Progenitor cell of endocrine pancreas (in vitro differentiated cells): ENCODE measurements around the gene COQ9. TPM values are rescaled to one million over a fixed set of nuclear protein-coding genes. Genes with fewer than 3 reads are reported as not detected.

Experiments
- DNase-seq: peaks from one replicate; pipeline ENCODE4 v3.0.0; 2021; ENCODE audit warnings: low spot score; ENCODE audit not compliant: unreplicated experiment
- H3K27ac Mint-ChIP-seq: 2 replicates; pipeline ENCODE4 v1.8.0; 2021; ENCODE audit warnings: mild to moderate bottlenecking, moderate library complexity, mixed read lengths
- H3K27me3 Mint-ChIP-seq: 2 replicates; pipeline ENCODE4 v1.8.0; 2021; ENCODE audit warnings: mixed read lengths
- H3K36me3 Mint-ChIP-seq: 2 replicates; pipeline ENCODE4 v1.8.0; 2022; ENCODE audit warnings: mixed read lengths; ENCODE audit not compliant: insufficient read depth
- H3K4me1 Mint-ChIP-seq: 2 replicates; pipeline ENCODE4 v1.8.0; 2021; ENCODE audit warnings: low read depth, mixed read lengths
- H3K4me3 Mint-ChIP-seq: 2 replicates; pipeline ENCODE4 v1.8.0; 2021; ENCODE audit warnings: low read depth, mild to moderate bottlenecking, moderate library complexity, mixed read lengths
- H3K9me3 Mint-ChIP-seq: 2 replicates; pipeline ENCODE4 v1.8.0; 2021; ENCODE audit warnings: low read depth, mixed read lengths
- total RNA-seq: library from RNA; stranded (reverse); gene quantifications from 2 replicates; pipeline ENCODE4 v1.2.1, GENCODE V29; 2021
- TF ChIP-seq, protein P1 (sequence below): fragments of 200-600 bp; sonication (generic); IDR thresholded peaks from one replicate; pipeline ENCODE4 v1.5.0; 2021; ENCODE audit warnings: antibody characterized with exemption, mild to moderate bottlenecking; ENCODE audit not compliant: unreplicated experiment

COQ9 gene
- total RNA-seq, 1 donor from 2014 or later: 70.2 TPM

DNA sequence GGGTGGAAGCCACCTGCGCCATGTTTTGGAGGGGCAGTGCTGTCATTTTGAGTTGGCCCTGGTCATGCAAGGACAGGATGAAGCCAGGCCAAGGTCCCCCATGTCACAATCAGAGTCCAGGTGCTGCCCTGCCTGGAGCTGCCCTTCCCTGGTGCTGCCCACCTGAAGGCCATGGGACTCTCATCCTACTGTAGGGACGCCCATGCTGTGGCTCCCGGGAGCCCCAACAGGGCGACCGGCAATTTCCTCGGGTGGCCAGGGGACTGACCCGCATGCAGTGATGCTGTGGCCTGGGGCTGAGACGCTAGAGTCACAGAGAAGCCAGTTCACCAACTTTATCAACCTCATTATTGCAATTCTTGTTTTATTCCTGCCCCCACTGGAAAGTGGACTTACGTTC is 34.7 kb upstream of the COQ9 start:
- H3K4me3 Mint-ChIP-seq: no peak overlapping the region
- TF ChIP-seq, protein P1, sequence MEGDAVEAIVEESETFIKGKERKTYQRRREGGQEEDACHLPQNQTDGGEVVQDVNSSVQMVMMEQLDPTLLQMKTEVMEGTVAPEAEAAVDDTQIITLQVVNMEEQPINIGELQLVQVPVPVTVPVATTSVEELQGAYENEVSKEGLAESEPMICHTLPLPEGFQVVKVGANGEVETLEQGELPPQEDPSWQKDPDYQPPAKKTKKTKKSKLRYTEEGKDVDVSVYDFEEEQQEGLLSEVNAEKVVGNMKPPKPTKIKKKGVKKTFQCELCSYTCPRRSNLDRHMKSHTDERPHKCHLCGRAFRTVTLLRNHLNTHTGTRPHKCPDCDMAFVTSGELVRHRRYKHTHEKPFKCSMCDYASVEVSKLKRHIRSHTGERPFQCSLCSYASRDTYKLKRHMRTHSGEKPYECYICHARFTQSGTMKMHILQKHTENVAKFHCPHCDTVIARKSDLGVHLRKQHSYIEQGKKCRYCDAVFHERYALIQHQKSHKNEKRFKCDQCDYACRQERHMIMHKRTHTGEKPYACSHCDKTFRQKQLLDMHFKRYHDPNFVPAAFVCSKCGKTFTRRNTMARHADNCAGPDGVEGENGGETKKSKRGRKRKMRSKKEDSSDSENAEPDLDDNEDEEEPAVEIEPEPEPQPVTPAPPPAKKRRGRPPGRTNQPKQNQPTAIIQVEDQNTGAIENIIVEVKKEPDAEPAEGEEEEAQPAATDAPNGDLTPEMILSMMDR: no peak
- peaks cover 14% of the 10 kb centered on the region for H3K27me3 Mint-ChIP-seq
- peaks cover 6% of the 10 kb centered on the region for H3K4me1 Mint-ChIP-seq
- H3K36me3 Mint-ChIP-seq: no peaks in the 10 kb centered on the region
- no peaks in the 10 kb centered on the region for H3K9me3 Mint-ChIP-seq
- DNase-seq: no peak
- H3K27ac Mint-ChIP-seq: no peak overlapping the region

DNA sequence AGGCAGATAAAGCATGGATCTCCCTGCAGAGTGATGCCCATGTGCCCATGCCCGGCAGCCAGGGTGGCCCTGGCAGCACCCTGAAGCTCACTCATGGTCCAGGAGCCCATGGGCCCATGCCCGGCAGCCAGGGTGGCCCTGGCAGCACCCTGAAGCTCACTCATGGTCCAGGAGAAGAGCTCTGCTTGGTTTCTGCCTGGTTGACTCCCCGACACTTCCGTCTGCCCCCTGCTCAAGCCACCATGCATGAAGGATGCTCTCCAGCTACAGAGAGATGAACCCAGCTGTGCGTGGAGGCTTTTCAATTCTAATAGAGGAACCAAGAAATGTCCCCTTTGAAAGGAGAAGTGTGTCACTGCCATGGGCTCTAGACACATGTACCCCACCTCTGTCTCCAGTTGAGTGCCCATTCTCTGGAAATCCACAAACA is 34.0 kb upstream of the COQ9 start:
- TF ChIP-seq, protein P1: no peak
- H3K4me1 Mint-ChIP-seq: peaks cover 8% of the 10 kb centered on the region
- no peaks in the 10 kb centered on the region for H3K9me3 Mint-ChIP-seq
- no peak overlapping the region for H3K4me3 Mint-ChIP-seq
- no peak overlapping the region for H3K27ac Mint-ChIP-seq
- DNase-seq: no peak
- no peaks in the 10 kb centered on the region for H3K36me3 Mint-ChIP-seq
- peaks cover 14% of the 10 kb centered on the region for H3K27me3 Mint-ChIP-seq

DNA sequence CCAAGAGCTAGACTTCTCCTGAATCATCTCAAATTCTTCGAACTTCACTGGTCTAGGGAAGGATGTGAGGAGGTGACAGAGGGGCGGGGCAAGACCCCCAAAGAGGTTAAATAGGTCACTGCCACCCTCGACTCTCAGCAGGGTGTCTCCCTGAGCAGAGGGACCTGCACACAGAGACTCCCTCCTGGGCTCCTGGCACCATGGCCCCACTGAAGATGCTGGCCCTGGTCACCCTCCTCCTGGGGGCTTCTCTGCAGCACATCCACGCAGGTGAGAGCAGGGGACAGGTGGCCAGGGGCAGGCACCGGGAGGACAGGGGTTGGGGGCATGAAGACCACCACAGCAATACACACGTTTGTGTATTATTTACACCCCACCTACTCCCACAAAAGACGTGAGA is 33.5 kb upstream of the COQ9 start:
- H3K27ac Mint-ChIP-seq: no peak overlapping the region
- DNase-seq: no peak
- no peaks in the 10 kb centered on the region for H3K36me3 Mint-ChIP-seq
- TF ChIP-seq, protein P1: no peak
- H3K9me3 Mint-ChIP-seq: no peaks in the 10 kb centered on the region
- peaks cover 14% of the 10 kb centered on the region for H3K27me3 Mint-ChIP-seq
- peaks cover 11% of the 10 kb centered on the region for H3K4me1 Mint-ChIP-seq
- H3K4me3 Mint-ChIP-seq: no peak overlapping the region

DNA sequence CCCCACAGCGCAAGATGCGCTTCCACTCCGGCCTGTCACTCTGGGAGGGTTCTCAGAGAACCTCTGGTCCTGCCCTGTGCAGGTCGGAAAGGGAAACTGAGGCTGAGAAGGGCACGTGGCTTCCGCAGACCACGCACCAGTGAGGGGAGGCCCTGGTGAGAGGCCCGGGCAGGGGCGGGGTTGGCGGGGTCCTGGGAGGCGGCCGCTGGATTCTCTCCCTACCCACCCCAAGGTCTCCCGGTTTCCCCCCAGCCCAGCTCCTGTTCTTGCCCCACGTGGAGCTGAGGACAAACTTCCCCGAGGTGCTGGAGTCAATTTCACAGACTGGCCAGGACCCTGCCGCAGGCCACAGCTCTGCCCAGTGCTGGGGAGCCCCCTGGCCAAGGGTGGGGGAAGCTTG is 31.2 kb upstream of the COQ9 start:
- no peaks in the 10 kb centered on the region for H3K9me3 Mint-ChIP-seq
- H3K4me1 Mint-ChIP-seq: peaks cover 11% of the 10 kb centered on the region
- no peak overlapping the region for H3K4me3 Mint-ChIP-seq
- H3K36me3 Mint-ChIP-seq: no peaks in the 10 kb centered on the region
- no peak for DNase-seq
- TF ChIP-seq, protein P1: no peak
- H3K27ac Mint-ChIP-seq: no peak overlapping the region
- H3K27me3 Mint-ChIP-seq: peaks cover 3% of the 10 kb centered on the region

DNA sequence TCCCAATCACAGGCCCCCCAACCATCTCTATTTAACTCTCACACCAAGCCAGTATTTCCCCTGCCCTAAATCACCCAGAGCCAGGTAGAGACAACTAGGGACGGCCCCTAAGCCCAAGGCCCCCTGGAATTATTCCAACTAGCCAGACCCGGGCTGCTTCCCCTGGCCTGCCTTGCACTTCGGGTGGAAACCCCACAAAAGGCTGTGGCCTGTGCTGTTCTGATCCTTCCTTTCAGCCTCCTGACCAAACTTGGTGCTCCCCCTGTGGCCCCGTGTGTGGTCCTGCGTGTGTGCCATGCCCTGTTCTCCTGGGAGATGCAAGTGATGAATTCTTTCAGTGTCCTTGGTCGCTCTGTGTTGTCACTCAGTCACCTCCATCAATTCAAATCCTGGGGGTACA is 27.8 kb upstream of the COQ9 start:
- TF ChIP-seq, protein P1: no peak
- no peaks in the 10 kb centered on the region for H3K9me3 Mint-ChIP-seq
- H3K27ac Mint-ChIP-seq: no peak overlapping the region
- no peak for DNase-seq
- peaks cover 11% of the 10 kb centered on the region for H3K4me1 Mint-ChIP-seq
- no peak overlapping the region for H3K4me3 Mint-ChIP-seq
- no peaks in the 10 kb centered on the region for H3K27me3 Mint-ChIP-seq
- no peaks in the 10 kb centered on the region for H3K36me3 Mint-ChIP-seq
